ENCODE results near the gene CDK10. TPM values are rescaled to one million over a fixed set of nuclear protein-coding genes. Genes with fewer than 3 reads are reported as not detected.
"Not testable (repeated sequence)": the region's sequence is repeated elsewhere in the genome, so short reads cannot be mapped to it uniquely, and the experiment has no call there.

Gene CDK10
- polyA plus RNA-seq (ENCODE audit: insufficient read length in 4 of 4): 100 to 1,000 TPM in 2 of 4 donors, 10 to 100 TPM in 2; 71.0 to 160 (median 89.9) TPM

- peak; percentile 77 to 85 (median 78) for DNase-seq (ENCODE audit: low read depth in 4 of 4, low spot score in 3 of 4)
These were observed at the start of gene CDK10 for GRCh38 chr16:89686520-89687091. Gene CDK10 (plus strand): TSS chr16:89686689. CDS start chr16:89686711, 22 bp downstream.

GRCh38 chr16:89637379-89637778 lies 49.1 kb upstream of the CDK10 start:
- no peak for DNase-seq (ENCODE audit: low read depth in 4 of 4, low spot score in 3 of 4)

- no peak for DNase-seq (ENCODE audit: low read depth in 4 of 4, low spot score in 3 of 4)
These were observed 48.0 kb upstream of the CDK10 start for GRCh38 chr16:89638455-89638854.

DNA sequence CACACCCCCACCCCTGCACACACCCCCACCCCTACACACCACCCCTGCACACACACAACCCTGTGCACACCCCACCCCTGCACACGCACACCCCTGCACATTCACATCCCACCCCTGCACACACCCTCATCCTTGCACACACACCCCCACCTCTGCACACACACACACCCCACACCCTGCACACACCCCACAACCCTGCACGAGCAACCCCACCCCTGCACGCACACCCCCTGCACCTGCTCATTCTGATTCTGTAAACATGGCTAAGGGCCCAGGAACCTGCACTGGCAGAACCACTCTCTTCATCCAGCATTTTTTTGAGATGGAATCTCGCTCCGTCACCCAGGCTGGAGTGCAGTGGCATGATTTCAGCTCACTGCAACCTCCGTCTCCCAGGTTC lies 47.1 kb upstream of the CDK10 start:
- no peak for DNase-seq (ENCODE audit: low read depth in 4 of 4, low spot score in 3 of 4)

DNA sequence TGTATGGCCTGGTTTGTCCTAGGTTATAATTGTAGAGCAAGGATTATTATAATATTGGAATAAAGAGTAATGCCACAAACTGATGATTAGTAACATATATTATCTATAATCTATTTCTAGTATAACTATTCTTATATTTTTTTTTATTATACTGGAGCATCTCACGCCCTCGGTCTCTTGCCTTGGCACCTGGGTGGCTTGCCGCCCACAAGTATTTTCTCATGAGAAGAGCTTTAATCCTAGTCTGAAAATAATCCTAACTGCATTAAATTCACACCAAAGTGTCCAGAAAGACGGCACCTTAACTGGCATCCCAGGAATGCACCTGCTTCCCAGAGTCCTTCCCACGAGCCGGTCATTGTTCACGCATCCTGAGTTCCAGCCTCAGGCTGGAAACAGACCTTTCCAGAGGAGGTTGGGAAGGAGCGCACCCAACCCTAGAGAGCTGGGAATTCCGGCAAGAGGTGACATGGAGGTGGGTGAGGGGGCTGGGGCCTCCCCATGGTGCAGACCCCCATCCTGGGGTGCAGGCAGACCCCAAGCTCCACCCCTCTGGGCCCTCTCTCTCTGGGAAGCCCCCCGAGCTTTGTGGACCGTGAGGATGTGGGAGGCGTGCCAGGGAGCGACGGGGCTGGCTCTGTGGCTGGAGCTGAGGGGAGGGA lies 44.9 kb upstream of the CDK10 start:
- DNase-seq (ENCODE audit: low read depth in 4 of 4, low spot score in 3 of 4): no peak

- DNase-seq (ENCODE audit: low read depth in 4 of 4, low spot score in 3 of 4): no peak
These were observed 43.9 kb upstream of the CDK10 start for GRCh38 chr16:89642574-89642973.

GRCh38 chr16:89643769-89644300 lies 42.7 kb upstream of the CDK10 start:
- no peak for DNase-seq (ENCODE audit: low read depth in 4 of 4, low spot score in 3 of 4)

GRCh38 chr16:89645122-89645521 lies 41.4 kb upstream of the CDK10 start:
- DNase-seq (ENCODE audit: low read depth in 4 of 4, low spot score in 3 of 4): no peak

DNA sequence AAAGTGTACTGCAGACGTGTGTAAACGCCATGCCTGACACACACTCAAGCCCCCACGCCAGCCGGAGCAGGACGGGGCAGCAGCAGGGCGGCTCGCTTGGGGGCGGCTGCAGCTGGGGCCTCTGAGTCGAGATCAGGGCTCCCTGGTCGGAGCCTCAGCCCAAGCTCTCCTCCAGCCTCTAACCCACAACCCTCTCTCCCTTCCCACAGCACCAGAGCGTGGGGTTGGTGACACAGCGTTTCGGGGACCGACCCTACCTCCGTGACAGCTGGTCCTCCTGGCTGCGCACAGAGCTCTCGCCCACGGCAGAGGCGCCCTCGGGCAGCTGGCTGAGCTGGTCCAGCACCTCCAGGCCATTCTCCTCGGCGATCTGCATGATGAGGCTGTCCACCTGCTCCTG lies 40.2 kb upstream of the CDK10 start:
- no peak for DNase-seq (ENCODE audit: low read depth in 4 of 4, low spot score in 3 of 4)

GRCh38 chr16:89646906-89647305 lies 39.6 kb upstream of the CDK10 start:
- no peak for DNase-seq (ENCODE audit: low read depth in 4 of 4, low spot score in 3 of 4)

DNA sequence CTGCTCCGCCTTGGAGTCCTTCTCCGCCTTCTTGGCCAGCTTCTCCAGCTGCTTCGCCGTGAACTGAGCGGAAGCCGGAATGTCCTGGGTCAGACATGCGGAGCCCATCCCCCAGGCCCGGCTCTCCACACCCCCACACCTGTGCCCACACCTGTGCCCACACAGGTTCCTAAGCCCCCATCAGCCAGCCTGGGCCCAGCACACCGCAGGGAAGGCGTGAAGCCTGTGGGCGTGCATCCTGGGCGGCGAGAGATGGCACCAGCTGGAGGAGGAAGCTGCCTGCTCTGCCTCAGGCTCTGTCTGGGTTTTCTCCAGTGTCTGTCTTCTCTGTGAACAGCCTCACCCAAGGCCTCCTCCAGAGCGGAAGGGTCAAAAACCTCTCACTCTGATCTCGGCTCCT lies 34.9 kb upstream of the CDK10 start:
- no peak for DNase-seq (ENCODE audit: low read depth in 4 of 4, low spot score in 3 of 4)

DNA sequence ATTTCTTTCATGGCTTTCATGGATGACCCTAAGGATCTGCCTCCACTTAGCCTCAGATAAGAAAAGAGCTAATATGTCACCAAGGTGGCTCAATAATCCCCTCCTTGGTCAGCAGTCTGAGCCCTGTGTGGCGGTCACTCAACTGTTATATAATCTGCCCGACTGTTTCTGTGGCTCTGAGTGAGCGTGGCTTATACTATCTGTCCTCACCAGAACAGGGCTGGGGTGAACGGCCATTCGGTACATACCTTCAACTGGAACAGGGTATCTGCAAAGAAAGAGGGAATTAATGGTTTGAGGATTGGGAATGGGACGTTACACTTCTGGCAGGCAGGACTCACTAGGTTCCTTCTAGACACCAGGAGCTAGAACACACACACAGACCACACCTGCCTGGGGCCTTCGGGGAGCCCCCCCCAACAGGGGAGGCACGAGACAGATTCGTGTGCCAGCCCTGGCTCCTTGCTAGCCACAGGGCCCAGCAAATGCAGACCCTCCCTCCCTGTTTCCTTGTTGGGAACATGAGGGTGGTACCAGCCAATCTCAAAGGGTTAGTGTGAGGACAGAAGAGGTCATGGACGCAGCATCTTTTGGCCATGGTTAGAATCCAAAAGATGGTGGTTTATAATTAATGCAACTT lies 32.7 kb upstream of the CDK10 start:
- DNase-seq (ENCODE audit: low read depth in 4 of 4, low spot score in 3 of 4): no peak

DNA sequence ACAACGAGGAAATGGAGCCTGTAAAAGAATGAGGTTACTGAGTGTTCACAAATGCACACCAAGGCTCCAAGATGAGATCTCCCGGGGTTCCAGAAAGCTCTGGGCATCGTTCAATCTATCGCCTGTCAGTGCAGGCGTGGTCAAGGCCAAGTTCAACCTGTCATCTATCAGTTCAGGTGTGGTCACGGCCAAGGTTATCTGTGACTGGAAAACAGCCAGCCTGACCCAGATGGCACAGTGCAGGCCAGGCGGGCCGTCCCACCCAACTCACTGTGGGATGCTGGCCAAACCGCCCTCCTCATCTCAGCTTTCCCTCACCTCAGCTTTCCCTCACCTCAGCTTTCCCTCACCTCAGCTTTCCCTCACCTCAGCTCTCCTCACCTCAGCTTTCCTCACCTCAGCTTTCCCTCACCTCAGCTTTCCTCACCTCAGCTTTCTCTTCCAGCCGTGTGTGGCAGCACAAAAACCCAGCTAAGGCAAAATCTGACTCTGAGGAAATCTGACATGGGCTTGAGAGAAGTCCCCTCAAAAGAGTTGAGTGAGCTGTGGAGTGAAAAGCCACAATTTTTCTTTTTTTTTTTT lies 31.3 kb upstream of the CDK10 start:
- DNase-seq (ENCODE audit: low read depth in 4 of 4, low spot score in 3 of 4): no peak

GRCh38 chr16:89656435-89657121 lies 29.9 kb upstream of the CDK10 start:
- no peak for DNase-seq (ENCODE audit: low read depth in 4 of 4, low spot score in 3 of 4)

DNA sequence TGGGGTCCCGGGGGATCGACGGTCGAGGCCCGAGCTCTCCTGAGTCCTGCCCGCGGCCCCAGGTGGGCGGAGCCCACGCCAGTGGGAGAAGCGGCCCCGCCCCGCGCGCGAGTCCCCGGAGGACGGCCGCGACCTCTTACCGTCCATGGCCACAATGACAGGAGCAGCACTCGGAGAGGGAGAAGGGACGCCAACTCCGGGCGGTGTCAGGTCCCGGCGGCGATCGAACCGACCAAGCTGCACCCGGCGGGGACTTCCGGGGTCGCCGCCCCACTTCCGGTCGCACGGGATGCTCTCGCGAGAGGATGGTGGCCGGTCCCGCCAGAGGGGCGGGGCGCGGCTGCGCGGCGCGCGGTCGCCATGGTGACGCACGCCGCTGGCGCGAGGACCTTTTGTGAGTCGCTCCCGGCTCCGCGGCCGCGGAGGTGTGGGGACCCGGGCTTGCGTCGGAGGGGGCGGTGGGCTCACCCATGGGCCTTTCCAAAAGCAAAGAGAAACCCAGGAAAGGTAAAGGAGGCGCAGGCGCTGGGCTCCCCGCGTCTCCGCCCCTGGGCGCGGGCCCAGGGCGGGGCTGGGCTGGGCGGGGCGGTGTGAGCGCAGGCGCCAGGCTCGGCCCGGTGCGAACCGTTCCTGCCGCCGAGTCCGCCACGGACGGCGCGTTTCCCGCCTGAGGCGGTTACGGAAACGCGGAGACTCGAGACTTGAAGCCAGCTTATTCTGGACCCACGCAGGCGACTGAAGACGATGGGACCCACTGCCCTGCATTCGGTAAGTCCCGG lies 28.9 kb upstream of the CDK10 start, which contains the start of the genes CHMP1A and SPATA33:
Gene CHMP1A, minus strand, starts transcription at position 267 of the 779 bp plus-strand sequence. Its CDS starts 120 bp downstream, at position 147.
Gene SPATA33, plus strand, starts transcription at position 395 of the 779 bp plus-strand sequence. Its CDS starts 76 bp downstream, at position 471.
- DNase-seq (ENCODE audit: low read depth in 4 of 4, low spot score in 3 of 4): peak; percentile 75 to 82 (median 78)

GRCh38 chr16:89658221-89658879 lies 28.1 kb upstream of the CDK10 start:
- DNase-seq (ENCODE audit: low read depth in 4 of 4, low spot score in 3 of 4): no peak

- no peak for DNase-seq (ENCODE audit: low read depth in 4 of 4, low spot score in 3 of 4)
These were observed 26.3 kb upstream of the CDK10 start for GRCh38 chr16:89660146-89660545.

DNA sequence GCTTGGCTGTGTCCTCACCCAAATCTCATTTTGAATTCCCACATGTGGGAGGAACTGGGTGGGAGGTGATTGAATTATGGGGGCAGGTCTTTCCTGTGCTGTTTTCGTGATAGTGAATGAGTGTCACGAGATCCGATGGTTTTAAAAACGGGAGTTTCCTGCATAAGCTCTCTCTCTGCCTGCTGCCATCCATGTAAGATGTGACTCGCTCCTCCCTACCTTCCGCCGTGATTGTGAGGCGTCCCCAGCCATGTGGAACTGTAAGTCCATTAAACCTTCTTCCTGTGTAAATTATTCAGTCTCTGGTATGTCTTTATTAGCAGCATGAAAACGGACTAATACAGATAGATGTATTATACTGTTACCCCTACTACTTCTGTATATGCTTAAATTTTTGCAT lies 25.3 kb upstream of the CDK10 start:
- no peak for DNase-seq (ENCODE audit: low read depth in 4 of 4, low spot score in 3 of 4)

GRCh38 chr16:89664238-89664637 lies 22.3 kb upstream of the CDK10 start:
- DNase-seq (ENCODE audit: low read depth in 4 of 4, low spot score in 3 of 4): not testable (repeated sequence)

Measured in left renal pelvis (tissue), 4 donors.